CD8-positive, alpha-beta memory T cell (primary cell): ENCODE results near the gene LIF. TPM values are rescaled to one million over a fixed set of nuclear protein-coding genes. Genes with fewer than 3 reads are reported as not detected.
A peak's percentile ranks its signal among the peaks of the same experiment; 100 is the strongest.
"Not testable (repeated sequence)": the region's sequence is repeated elsewhere in the genome, so short reads cannot be mapped to it uniquely, and the experiment has no call there.

Experiments
- CTCF ChIA-PET: fragments of 350-600 bp; sonication (Branson Sonifier 250); formaldehyde crosslinking; loops from one replicate; lab custom pipeline; 2021; ENCODE audit warnings: antibody characterized with exemption; lab: Charles Lee
- POLR2A ChIA-PET: fragments of 350-600 bp; sonication (Branson Sonifier 250); formaldehyde crosslinking; loops from one replicate; lab custom pipeline; 2021; ENCODE audit warnings: antibody characterized with exemption; lab: Charles Lee
- DNase-seq, 5 donors: peaks; one replicate each; pipeline versions ENCODE4 v3.0.0 to v3.0.0-alpha.2; 2020 to 2022; ENCODE audit warnings: mixed read lengths in 1 of 5
- H3K27ac ChIP-seq: one replicate; pipeline ENCODE4 v1.7.0; 2013; ENCODE audit warnings: low read depth, mild to moderate bottlenecking, low read length, moderate library complexity
- H3K27me3 ChIP-seq: 2 replicates; pipeline ENCODE4 v1.7.0; 2013; ENCODE audit warnings: low read length, mild to moderate bottlenecking; ENCODE audit not compliant: insufficient read depth, poor library complexity, severe bottlenecking
- H3K36me3 ChIP-seq: 2 replicates; pipeline ENCODE4 v1.7.0; 2013; ENCODE audit warnings: mild to moderate bottlenecking, low read length, moderate library complexity; ENCODE audit not compliant: insufficient read depth
- H3K4me1 ChIP-seq: 2 replicates; pipeline ENCODE4 v1.7.0; 2013; ENCODE audit warnings: mild to moderate bottlenecking, low read length, moderate library complexity; ENCODE audit not compliant: insufficient read depth
- H3K4me3 ChIP-seq: 2 replicates; pipeline ENCODE4 v1.7.0; 2013; ENCODE audit warnings: mild to moderate bottlenecking, low read length
- H3K9me3 ChIP-seq: 2 replicates; pipeline ENCODE4 v1.7.0; 2013; ENCODE audit warnings: mild to moderate bottlenecking, low read length
- H3K27ac Mint-ChIP-seq, 8 donors: one replicate each; pipeline ENCODE4 v1.8.0; 2020 to 2021; ENCODE audit warnings: mixed read lengths in 8 of 8, mild to moderate bottlenecking in 6 of 8, inconsistent platforms in 3 of 8, moderate library complexity in 3 of 8
- H3K27me3 Mint-ChIP-seq, 2 donors: one replicate each; pipeline ENCODE4 v1.8.0; 2020 to 2021; ENCODE audit warnings: mixed read lengths in 2 of 2, mild to moderate bottlenecking in 1 of 2, moderate library complexity in 1 of 2
- H3K36me3 Mint-ChIP-seq, 3 donors: one replicate each; pipeline ENCODE4 v1.8.0; 2020 to 2021; ENCODE audit warnings: mixed read lengths in 3 of 3, inconsistent platforms in 1 of 3, mild to moderate bottlenecking in 1 of 3
- H3K4me1 Mint-ChIP-seq, 3 donors: one replicate each; pipeline ENCODE4 v1.8.0; 2020 to 2021; ENCODE audit warnings: mixed read lengths in 3 of 3, inconsistent platforms in 1 of 3, mild to moderate bottlenecking in 1 of 3
- H3K4me3 Mint-ChIP-seq, 7 donors: one replicate each; pipeline ENCODE4 v1.8.0; 2020 to 2021; ENCODE audit warnings: mixed read lengths in 7 of 7, mild to moderate bottlenecking in 6 of 7, moderate library complexity in 4 of 7, inconsistent platforms in 2 of 7
- H3K9me3 Mint-ChIP-seq, 5 donors: one replicate each; pipeline ENCODE4 v1.8.0; 2020 to 2022; ENCODE audit warnings: mixed read lengths in 5 of 5, mild to moderate bottlenecking in 3 of 5, moderate library complexity in 2 of 5, inconsistent platforms in 1 of 5
- polyA plus RNA-seq: library from polyadenylated mRNA; unstranded; fragments of 300-500 nt; fragmentation: Illumina TruSeq; gene quantifications from one replicate; pipeline ENCODE4 v1.2.3, GENCODE V29; 2021
- total RNA-seq, 2 experiments: library from RNA; stranded (reverse); gene quantifications; one replicate each; pipeline ENCODE4 v1.2.3, GENCODE V29; 2021

The LIF gene
- total and polyA plus RNA-seq, 3 experiments from 2014 or later: 87.5 to 88.6 TPM; not detected in 1

DNA sequence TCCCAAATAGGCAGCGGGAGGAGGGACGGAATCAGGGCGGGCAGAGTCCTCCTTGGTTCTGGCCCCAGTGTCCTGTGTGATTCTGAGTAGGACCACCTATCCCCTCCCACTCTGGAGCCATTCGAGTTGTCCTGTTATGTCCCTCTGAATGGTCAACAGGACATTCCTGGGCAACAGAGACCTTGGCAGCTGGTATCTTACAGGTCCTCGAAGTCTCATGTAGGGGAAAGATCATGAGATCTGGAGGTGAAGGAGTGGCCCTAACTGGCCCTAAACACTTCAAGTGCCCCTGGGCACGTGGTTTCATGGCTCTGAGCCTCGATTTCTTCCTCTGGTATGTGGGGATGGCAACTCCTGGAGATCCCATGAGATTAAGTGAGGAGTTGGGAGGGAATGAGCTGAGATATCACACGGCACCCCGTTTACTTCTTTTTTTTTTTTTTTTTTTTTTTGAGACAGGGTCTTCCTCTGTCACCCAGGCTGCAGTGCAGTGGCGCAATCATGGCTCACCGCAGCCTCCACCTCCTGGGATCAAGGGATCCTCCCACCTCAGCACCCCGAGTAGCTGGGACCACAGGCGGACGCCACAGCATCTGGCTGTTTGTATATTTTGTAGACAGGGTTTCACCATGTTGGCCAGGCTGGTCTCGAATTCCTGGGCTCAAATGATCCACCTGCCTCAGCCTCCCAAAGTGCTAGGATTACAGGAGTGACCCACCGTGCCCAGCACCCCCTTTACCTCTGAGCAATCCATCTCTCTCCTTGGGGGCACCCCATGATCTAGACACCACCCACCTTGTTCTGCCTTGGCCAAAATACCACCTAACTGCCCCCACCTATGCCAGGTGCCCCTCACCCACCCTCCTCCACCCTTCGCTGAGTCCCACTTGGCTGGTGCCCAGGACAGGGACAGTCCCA lies 6.8 kb downstream of the LIF start:
- no peak for DNase-seq
- Mint-ChIP-seq H3K36me3 (no peaks in the 10 kb centered on the region), H3K9me3 (no peaks in the 10 kb centered on the region), H3K27ac (no peak overlapping the region), H3K4me1 (peaks cover 0 to 2% (median 0%) of the 10 kb centered on the region in 3 donors), H3K4me3 (no peak overlapping the region), H3K27me3 (peaks cover 1 to 7% of the 10 kb centered on the region in 2 donors)
- ChIA-PET POLR2A (no interaction called here), CTCF (no interaction called here)
- no peaks in the 10 kb centered on the region for H3K27me3 ChIP-seq
- H3K9me3 ChIP-seq: no peaks in the 10 kb centered on the region
- H3K27ac ChIP-seq: no peak overlapping the region
- H3K36me3 ChIP-seq: no peaks in the 10 kb centered on the region
- H3K4me3 ChIP-seq: no peak overlapping the region
- H3K4me1 ChIP-seq: no peaks in the 10 kb centered on the region

DNA sequence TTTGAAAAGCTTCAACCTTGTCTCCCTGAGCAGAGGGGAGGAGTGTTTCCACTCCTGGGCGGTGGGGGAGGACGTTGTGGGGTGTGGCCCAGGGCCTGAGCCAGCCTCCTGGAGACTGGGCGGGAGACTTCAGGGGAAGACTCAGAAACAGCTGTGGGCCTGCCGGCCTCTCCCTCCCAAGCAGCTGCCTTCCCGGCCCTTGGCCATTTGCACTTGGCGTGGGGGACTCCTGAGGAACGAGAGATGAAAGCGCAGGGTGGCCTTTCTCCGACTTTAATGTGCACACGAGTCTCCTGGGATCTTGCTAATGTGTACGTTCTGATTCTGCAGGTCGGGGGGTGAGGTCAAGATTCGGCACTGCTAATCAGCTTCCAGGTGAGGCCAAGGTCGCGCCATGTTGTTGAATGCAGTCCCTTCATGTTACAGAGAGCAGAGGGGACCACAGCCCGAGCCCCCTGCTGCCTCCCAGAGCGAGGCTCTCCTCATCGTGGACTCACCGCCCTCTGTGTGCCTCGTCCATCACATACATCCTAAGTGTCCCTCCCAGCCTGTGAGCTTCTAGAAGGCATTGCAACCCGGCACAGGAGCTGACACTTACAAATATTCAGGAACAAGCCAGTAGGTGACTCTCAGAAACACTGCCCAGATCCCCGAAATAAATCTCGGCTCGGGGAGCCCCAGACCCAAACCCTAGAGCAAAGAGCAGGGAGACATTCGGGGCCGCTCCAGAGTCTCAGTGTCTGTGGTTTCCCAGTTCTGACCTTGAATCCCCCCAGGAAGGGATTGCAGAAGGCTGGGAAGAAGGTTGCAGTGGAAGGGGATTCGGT lies 7.7 kb downstream of the LIF start:
- no peaks in the 10 kb centered on the region for H3K27me3 ChIP-seq
- no peaks in the 10 kb centered on the region for H3K36me3 Mint-ChIP-seq
- no peaks in the 10 kb centered on the region for H3K36me3 ChIP-seq
- POLR2A ChIA-PET: no interaction called here
- no peaks in the 10 kb centered on the region for H3K4me1 Mint-ChIP-seq
- no peak for DNase-seq
- H3K9me3 ChIP-seq: no peaks in the 10 kb centered on the region
- H3K27ac ChIP-seq: no peak overlapping the region
- H3K9me3 Mint-ChIP-seq: no peaks in the 10 kb centered on the region
- H3K4me1 ChIP-seq: no peaks in the 10 kb centered on the region
- H3K4me3 ChIP-seq: no peak overlapping the region
- CTCF ChIA-PET: no interaction called here
- H3K4me3 Mint-ChIP-seq: no peak overlapping the region
- H3K27me3 Mint-ChIP-seq: peaks cover 0 to 1% of the 10 kb centered on the region in 2 donors
- no peak overlapping the region for H3K27ac Mint-ChIP-seq

DNA sequence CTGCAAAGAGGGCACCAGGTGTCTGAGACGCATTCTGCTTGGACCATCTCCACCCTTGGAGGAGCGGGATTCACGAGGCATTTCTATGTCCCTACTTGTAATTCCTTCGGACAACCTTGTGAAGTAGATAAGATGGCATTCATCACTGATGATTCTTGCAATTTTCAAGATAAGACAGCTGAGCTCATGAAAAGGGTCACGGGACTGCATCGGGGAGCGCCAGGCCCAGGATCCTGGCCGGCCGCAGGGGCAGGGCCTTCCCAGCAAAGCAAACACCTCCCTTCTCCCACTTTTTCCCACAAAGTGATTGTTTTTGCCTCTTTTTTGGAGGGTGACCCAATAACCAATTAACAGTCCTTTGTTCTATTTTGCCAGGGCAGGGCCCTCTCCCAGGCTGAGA lies 8.4 kb downstream of the LIF start:
- no peak overlapping the region for H3K27ac Mint-ChIP-seq

DNA sequence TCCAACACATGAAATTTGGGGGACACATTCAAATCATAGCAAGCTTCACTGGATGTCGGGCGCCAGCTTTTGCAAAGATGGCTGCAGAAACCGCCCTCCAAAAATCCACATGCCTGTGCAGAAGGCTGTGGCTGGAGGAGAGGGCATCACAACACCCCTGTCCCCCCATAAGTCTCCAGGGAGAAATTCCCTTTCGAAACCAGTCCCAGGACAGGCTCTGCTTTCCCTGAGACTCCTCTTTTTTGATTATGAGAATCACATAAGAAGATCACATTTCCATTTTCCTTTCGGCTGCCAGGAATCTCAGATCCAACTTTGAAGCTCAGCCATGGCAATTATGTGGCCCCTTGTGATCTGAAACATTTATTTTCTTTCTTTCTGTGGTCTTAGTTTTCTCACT lies 9.7 kb downstream of the LIF start:
- H3K4me1 Mint-ChIP-seq: no peaks in the 10 kb centered on the region
- DNase-seq: no peak
- no peaks in the 10 kb centered on the region for H3K9me3 ChIP-seq
- no peak overlapping the region for H3K4me3 Mint-ChIP-seq
- no peaks in the 10 kb centered on the region for H3K27me3 ChIP-seq
- no peaks in the 10 kb centered on the region for H3K36me3 Mint-ChIP-seq
- no peaks in the 10 kb centered on the region for H3K9me3 Mint-ChIP-seq
- no peaks in the 10 kb centered on the region for H3K36me3 ChIP-seq
- no peak overlapping the region for H3K27ac ChIP-seq
- CTCF ChIA-PET: no interaction called here
- H3K27me3 Mint-ChIP-seq: no peaks in the 10 kb centered on the region
- H3K27ac Mint-ChIP-seq: no peak overlapping the region
- no peaks in the 10 kb centered on the region for H3K4me1 ChIP-seq
- POLR2A ChIA-PET: no interaction called here
- no peak overlapping the region for H3K4me3 ChIP-seq

More for the DNA sequence above, 8.4 kb downstream of the LIF start:
- H3K27ac ChIP-seq: no peak overlapping the region
- no peaks in the 10 kb centered on the region for H3K4me1 ChIP-seq
- no peaks in the 10 kb centered on the region for H3K4me1 Mint-ChIP-seq
- H3K9me3 ChIP-seq: no peaks in the 10 kb centered on the region
- H3K36me3 Mint-ChIP-seq: no peaks in the 10 kb centered on the region
- ChIA-PET POLR2A (interaction anchor here (0.6 kb wide), 1 partner anchor 25 kb away, joined by 3 read pairs; no protein-coding TSS in a partner anchor), CTCF (no interaction called here)
- H3K36me3 ChIP-seq: no peaks in the 10 kb centered on the region
- H3K4me3 Mint-ChIP-seq: no peak overlapping the region
- peaks cover 0 to 1% of the 10 kb centered on the region in 2 donors for H3K27me3 Mint-ChIP-seq
- H3K4me3 ChIP-seq: no peak overlapping the region
- no peaks in the 10 kb centered on the region for H3K27me3 ChIP-seq
- no peak for DNase-seq
- no peaks in the 10 kb centered on the region for H3K9me3 Mint-ChIP-seq

DNA sequence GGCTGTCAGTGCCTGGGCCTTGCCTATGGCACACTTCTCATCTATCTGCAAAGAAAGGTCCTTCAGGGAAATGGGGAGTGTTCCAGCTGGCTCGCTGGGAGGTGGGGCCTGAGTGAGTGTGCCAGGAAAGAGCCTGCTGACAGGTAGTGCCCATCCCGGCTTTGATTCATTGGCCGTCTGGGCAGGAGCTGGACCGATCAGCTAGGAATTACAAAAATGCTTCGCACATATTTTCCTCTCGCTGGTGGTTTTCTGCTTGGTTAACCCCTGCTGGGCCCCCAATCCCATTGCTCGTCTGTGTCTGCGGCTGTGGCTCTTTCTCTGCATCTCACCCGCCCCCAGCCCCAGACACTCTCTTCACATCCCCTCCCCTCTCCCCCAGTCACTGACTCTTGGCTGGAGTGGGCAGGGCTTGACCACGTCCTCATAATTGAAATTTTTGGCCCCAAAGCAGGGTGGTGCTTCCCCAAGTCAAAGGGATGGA lies 10.8 kb downstream of the LIF start:
- Histone ChIP-seq H3K4me3 (no peak overlapping the region), H3K9me3 (no peaks in the 10 kb centered on the region), H3K36me3 (no peaks in the 10 kb centered on the region), H3K4me1 (no peaks in the 10 kb centered on the region), H3K27ac (no peak overlapping the region), H3K27me3 (no peaks in the 10 kb centered on the region)
- H3K4me1 Mint-ChIP-seq: no peaks in the 10 kb centered on the region
- H3K27ac Mint-ChIP-seq: no peak overlapping the region
- H3K27me3 Mint-ChIP-seq: no peaks in the 10 kb centered on the region
- CTCF ChIA-PET: no interaction called here
- no peaks in the 10 kb centered on the region for H3K36me3 Mint-ChIP-seq
- POLR2A ChIA-PET: no interaction called here
- H3K4me3 Mint-ChIP-seq: no peak overlapping the region
- no peaks in the 10 kb centered on the region for H3K9me3 Mint-ChIP-seq
- DNase-seq: no peak

DNA sequence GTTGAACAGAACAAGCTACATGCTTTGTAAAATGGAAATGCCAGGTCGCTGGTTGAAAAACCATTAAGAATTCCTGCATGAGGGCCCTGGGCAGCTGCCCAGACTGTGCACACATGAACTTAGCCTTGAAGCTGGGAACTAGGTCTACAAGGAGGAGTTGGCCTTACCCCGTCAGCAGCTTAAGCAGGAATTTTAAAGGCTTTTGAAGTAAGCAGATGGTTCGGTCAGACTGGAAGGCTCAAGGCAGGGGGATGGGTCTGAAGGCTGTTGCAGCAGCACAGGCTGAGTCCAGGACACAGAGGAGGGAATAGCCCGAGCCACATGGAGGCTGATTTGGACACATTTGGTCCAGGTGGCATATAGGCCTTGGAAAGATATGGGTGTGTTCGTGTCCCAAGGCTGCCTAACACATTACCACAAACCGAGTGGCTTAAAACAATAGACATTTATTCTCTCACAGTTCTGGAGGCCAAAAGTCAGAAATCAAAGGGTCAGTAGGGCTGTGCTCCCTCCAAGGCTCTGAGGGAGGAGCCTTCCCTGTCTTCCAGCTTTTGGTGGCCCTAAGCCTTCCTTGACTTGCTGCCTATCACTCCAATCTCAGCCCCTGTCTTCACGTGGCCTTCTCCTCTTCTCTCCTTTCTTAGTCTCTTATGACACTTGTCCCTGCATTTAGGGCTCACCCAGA lies 11.6 kb downstream of the LIF start:
- ChIA-PET POLR2A (no interaction called here), CTCF (no interaction called here)
- H3K27ac Mint-ChIP-seq: peak overlapping the region in 1 of 8 donors; percentile 19
- Histone ChIP-seq H3K4me1 (no peaks in the 10 kb centered on the region), H3K36me3 (no peaks in the 10 kb centered on the region), H3K4me3 (no peak overlapping the region), H3K27me3 (no peaks in the 10 kb centered on the region), H3K9me3 (no peaks in the 10 kb centered on the region), H3K27ac (no peak overlapping the region)
- no peaks in the 10 kb centered on the region for H3K9me3 Mint-ChIP-seq
- peaks cover 0 to 2% (median 0%) of the 10 kb centered on the region in 3 donors for H3K4me1 Mint-ChIP-seq
- no peaks in the 10 kb centered on the region for H3K36me3 Mint-ChIP-seq
- DNase-seq: no peak
- H3K27me3 Mint-ChIP-seq: no peaks in the 10 kb centered on the region
- H3K4me3 Mint-ChIP-seq: no peak overlapping the region

DNA sequence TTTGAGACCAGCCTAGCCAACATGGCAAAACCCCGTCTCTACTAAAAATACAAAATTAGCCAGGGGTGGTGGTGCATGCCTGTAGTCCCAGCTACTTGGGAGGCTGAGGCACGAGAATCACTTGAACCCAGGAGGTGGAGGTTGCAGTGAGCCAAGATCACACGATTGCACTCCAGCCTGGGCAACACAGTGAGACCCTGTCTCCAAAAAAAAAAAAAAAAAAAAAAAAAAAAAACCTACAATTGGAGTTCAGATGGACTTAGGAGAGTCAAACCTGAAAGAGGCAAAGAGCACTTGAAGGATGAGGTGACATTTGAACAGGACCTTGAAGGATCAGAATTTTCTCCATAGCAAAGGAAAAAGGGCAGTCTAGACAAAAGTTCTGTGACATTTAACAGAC lies 12.2 kb downstream of the LIF start:
- H3K27me3 Mint-ChIP-seq, H3K36me3 ChIP-seq, H3K36me3 Mint-ChIP-seq, H3K4me3 ChIP-seq, H3K4me1 Mint-ChIP-seq, DNase-seq, H3K27ac ChIP-seq, H3K9me3 ChIP-seq, H3K27me3 ChIP-seq, H3K4me1 ChIP-seq, H3K9me3 Mint-ChIP-seq, H3K4me3 Mint-ChIP-seq, CTCF ChIA-PET, POLR2A ChIA-PET: not testable (repeated sequence)
- peak overlapping the region in 1 of 8 donors; percentile 19 for H3K27ac Mint-ChIP-seq
